DND-41 (cell line): ENCODE results near the gene SLIT1.

Experiments
- ATAC-seq: fragments of 200-7000 bp; cut with Tn5 transposase; 3 replicates; pipeline ENCODE4 v1.9.1; 2021; ENCODE audit warnings: low read depth; ENCODE audit not compliant: insufficient read depth
- DNase-seq: peaks from one replicate; pipeline ENCODE4 v3.0.0-alpha.2; 2020
- H2AFZ ChIP-seq: 2 replicates; pipeline ENCODE4 v1.6.0; 2012; ENCODE audit warnings: low read depth, low read length
- H3K27ac ChIP-seq: 2 replicates; pipeline ENCODE4 v1.5.1; 2012; ENCODE audit warnings: low read length, inconsistent platforms
- H3K27me3 ChIP-seq: fragments of 200-600 bp; sonication (generic); 2 replicates; pipeline ENCODE4 v1.6.0; 2012; ENCODE audit warnings: low read length, mild to moderate bottlenecking, inconsistent platforms; ENCODE audit not compliant: insufficient read depth, poor library complexity
- H3K36me3 ChIP-seq: 2 replicates; pipeline ENCODE4 v1.5.1; 2012; ENCODE audit warnings: low read length, inconsistent platforms; ENCODE audit not compliant: insufficient read depth
- H3K4me1 ChIP-seq: 2 replicates; pipeline ENCODE4 v1.5.1; 2012; ENCODE audit warnings: mild to moderate bottlenecking, low read length; ENCODE audit not compliant: insufficient read depth
- H3K4me2 ChIP-seq: 2 replicates; pipeline ENCODE4 v1.6.0; 2012; ENCODE audit warnings: mild to moderate bottlenecking, moderate library complexity, low read length, inconsistent platforms; ENCODE audit not compliant: insufficient read depth
- H3K4me3 ChIP-seq, 2 experiments: fragments of 200-600 bp in 1 of 2; shearing (Covaris generic) in 1 of 2; 2 replicates each; pipeline ENCODE4 v1.5.1; 2012 to 2016; ENCODE audit warnings: inconsistent platforms in 2 of 2, low read length in 2 of 2, mild to moderate bottlenecking in 2 of 2, low read depth in 1 of 2, moderate library complexity in 1 of 2
- H3K79me2 ChIP-seq: 2 replicates; pipeline ENCODE4 v1.6.0; 2012; ENCODE audit warnings: low read length, inconsistent platforms; ENCODE audit not compliant: insufficient read depth
- H3K9ac ChIP-seq: 2 replicates; pipeline ENCODE4 v1.6.0; 2012; ENCODE audit warnings: low read depth, mild to moderate bottlenecking, inconsistent platforms, low read length, moderate library complexity
- H3K9me3 ChIP-seq: 2 replicates; pipeline ENCODE4 v1.5.1; 2012; ENCODE audit warnings: low read length, moderate library complexity, mild to moderate bottlenecking, inconsistent platforms; ENCODE audit not compliant: insufficient read depth, severe bottlenecking
- H4K20me1 ChIP-seq: 2 replicates; pipeline ENCODE4 v1.6.0; 2012; ENCODE audit warnings: low read length; ENCODE audit not compliant: insufficient read depth
- CTCF ChIP-seq: IDR thresholded peaks from 2 replicates; pipeline ENCODE4 v1.5.1; 2012; ENCODE audit warnings: borderline replicate concordance, low read length, moderate library complexity, mild to moderate bottlenecking; ENCODE audit not compliant: poor library complexity, severe bottlenecking; ENCODE audit errors: extremely low read depth
- EZH2 ChIP-seq: IDR thresholded peaks from 3 replicates; pipeline ENCODE4 v1.6.1; 2012; ENCODE audit warnings: borderline replicate concordance, low read depth, mild to moderate bottlenecking, moderate library complexity, low read length, inconsistent platforms; ENCODE audit not compliant: severe bottlenecking

SLIT1 gene

GRCh38 chr10:97196223-97197029 lies 10.7 kb upstream of the SLIT1 start:
- peak overlapping the region; percentile 83 for H2AFZ ChIP-seq
- DNase-seq (peak; percentile 87), ATAC-seq (peak; percentile 90)
- no peaks in the 10 kb centered on the region for H3K79me2 ChIP-seq
- peaks cover 17% of the 10 kb centered on the region for H3K4me1 ChIP-seq
- peak overlapping the region; percentile 52 for H3K9ac ChIP-seq
- H3K36me3 ChIP-seq = no peaks in the 10 kb centered on the region
- peaks cover 23% of the 10 kb centered on the region for H3K27me3 ChIP-seq
- no peaks in the 10 kb centered on the region for H3K9me3 ChIP-seq
- peak overlapping the region; percentile 42; the same call in 1 of the 2 replicates for H3K27ac ChIP-seq
- H3K4me2 ChIP-seq = peak overlapping the region; percentile 95
- peak overlapping the region; percentile 25 to 64; a peak in 3 of 4 replicates for H3K4me3 ChIP-seq
- peak; percentile 92 for TF ChIP-seq CTCF
- peak; percentile 36 for TF ChIP-seq EZH2
- H4K20me1 ChIP-seq = peaks cover 5% of the 10 kb centered on the region

DNA sequence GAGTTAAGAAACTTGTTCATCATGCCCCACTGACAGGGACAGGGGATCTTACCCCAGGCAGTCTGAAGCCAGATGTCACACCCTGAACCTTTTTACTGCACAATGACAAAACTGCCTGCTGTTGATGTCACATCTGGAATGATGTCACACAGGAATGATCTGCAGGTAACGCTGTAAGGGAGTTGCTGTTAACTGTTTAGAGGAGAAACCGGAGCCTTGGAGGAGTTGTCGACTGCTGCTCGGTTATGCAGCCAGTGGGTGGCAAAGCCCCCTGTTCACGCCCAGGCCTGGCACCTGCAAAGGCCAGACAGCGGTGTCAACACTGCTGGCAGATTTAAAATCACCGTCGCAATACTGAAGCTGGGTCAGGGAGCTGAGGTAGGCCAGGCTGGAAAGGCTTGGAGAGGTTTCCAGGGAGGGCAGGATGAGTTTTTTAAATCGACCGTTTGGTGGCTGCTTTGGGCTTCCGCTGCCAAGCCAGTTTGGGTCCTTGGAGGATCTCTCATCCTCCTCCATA lies 10.0 kb upstream of the SLIT1 start:
- Histone ChIP-seq H3K27me3 (peaks cover 23% of the 10 kb centered on the region), H3K4me2 (peak overlapping the region; percentile 95), H4K20me1 (peaks cover 5% of the 10 kb centered on the region), H3K79me2 (no peaks in the 10 kb centered on the region), H2AFZ (peak overlapping the region; percentile 83), H3K36me3 (no peaks in the 10 kb centered on the region), H3K9ac (peak overlapping the region; percentile 52; the same call in 1 of the 2 replicates), H3K27ac (no peak overlapping the region), H3K9me3 (no peaks in the 10 kb centered on the region), H3K4me1 (peaks cover 17% of the 10 kb centered on the region), H3K4me3 (peak overlapping the region; percentile 25 to 64; a peak in 3 of 4 replicates)
- TF ChIP-seq CTCF (no peak), EZH2 (no peak)
- DNase-seq (peak; percentile 13), ATAC-seq (0 out of 3 replicates have a peak, but pooled peaks have one; percentile 0)

DNA sequence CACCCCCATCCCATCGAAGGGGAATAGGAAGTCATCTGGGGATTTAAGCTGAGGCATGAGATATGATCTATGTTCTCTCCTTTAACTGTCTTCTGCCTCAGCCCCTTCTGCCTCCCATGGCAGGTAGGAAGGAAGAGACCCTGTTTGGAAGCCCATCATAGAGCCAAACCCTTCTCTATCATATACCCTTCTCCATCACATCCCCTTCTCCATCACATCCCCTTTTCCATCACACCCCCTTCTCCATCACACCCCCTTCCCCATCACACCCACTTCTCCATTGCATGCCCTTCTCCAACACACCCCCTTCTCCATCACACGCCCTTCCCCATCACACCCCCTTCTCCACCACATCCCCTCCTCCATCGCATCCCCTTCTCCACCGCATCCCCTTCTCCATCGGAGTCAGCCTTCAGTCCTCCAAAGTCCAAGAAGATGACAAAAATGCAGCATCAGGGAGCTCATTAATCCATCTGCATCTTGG lies 7.2 kb upstream of the SLIT1 start:
- H3K27me3 ChIP-seq = peaks cover 36% of the 10 kb centered on the region
- H3K4me3 ChIP-seq = no peak overlapping the region
- no peaks in the 10 kb centered on the region for H3K79me2 ChIP-seq
- H3K9ac ChIP-seq = no peak overlapping the region
- H3K9me3 ChIP-seq = no peaks in the 10 kb centered on the region
- ATAC-seq = no peak
- H3K27ac ChIP-seq = no peak overlapping the region
- H3K4me1 ChIP-seq = peaks cover 23% of the 10 kb centered on the region
- H2AFZ ChIP-seq = no peak overlapping the region
- H3K36me3 ChIP-seq = no peaks in the 10 kb centered on the region
- H3K4me2 ChIP-seq = no peak overlapping the region
- H4K20me1 ChIP-seq = peaks cover 5% of the 10 kb centered on the region; the same call in 1 of the 2 replicates
- no peak for DNase-seq
- TF ChIP-seq EZH2 = no peak
- no peak for TF ChIP-seq CTCF
